ENCODE results near the gene CD38.

CD38 gene

GRCh38 chr4:15740764-15741404, 37.2 kb upstream of the CD38 start:
- H3K4me3 ChIP-seq (ENCODE audit: low read length): no peak overlapping the region
- TF ChIP-seq CTCF (conservative IDR thresholded peaks at IDR 0.05; ENCODE audit: low read depth, low read length): no peak
- DNase-seq (ENCODE audit: low read depth): no peak

- TF ChIP-seq CTCF (conservative IDR thresholded peaks at IDR 0.05; ENCODE audit: low read depth, low read length): no peak
- no peak overlapping the region for H3K4me3 ChIP-seq (ENCODE audit: low read length)
- no peak for DNase-seq (ENCODE audit: low read depth)
Observed at GRCh38 chr4:15742083-15742582, 36.0 kb upstream of the CD38 start.

DNA sequence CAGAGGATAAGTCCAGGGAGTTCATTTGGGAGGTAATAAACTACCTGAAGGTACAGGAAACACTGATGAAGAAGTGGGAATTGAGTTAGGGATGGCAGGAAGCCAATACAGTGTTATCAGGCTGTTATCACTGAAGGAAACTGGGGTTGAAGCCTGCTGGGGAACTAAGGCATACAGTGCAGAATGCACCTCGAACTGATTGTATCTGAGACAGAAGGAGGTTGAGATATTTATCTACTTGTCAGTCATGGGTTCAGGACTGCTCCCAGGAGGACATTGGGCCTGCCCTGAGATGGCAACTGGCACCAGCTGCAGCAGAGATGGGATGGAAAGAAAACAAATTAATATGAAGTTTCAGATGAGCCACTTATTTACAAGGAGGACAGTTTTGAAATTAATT, 35.5 kb upstream of the CD38 start:
- TF ChIP-seq CTCF (conservative IDR thresholded peaks at IDR 0.05; ENCODE audit: low read depth, low read length): no peak
- no peak overlapping the region for H3K4me3 ChIP-seq (ENCODE audit: low read length)
- DNase-seq (ENCODE audit: low read depth): no peak

- no peak for TF ChIP-seq CTCF (conservative IDR thresholded peaks at IDR 0.05; ENCODE audit: low read depth, low read length)
- H3K4me3 ChIP-seq (ENCODE audit: low read length): no peak overlapping the region
- DNase-seq (ENCODE audit: low read depth): no peak
Observed at GRCh38 chr4:15744016-15744545, 34.0 kb upstream of the CD38 start.

- TF ChIP-seq CTCF (conservative IDR thresholded peaks at IDR 0.05; ENCODE audit: low read depth, low read length): no peak
- DNase-seq (ENCODE audit: low read depth): no peak
- no peak overlapping the region for H3K4me3 ChIP-seq (ENCODE audit: low read length)
Observed at GRCh38 chr4:15746110-15746509, 32.0 kb upstream of the CD38 start.

- DNase-seq (ENCODE audit: low read depth): no peak
- no peak for TF ChIP-seq CTCF (conservative IDR thresholded peaks at IDR 0.05; ENCODE audit: low read depth, low read length)
- no peak overlapping the region for H3K4me3 ChIP-seq (ENCODE audit: low read length)
Observed at GRCh38 chr4:15749001-15749400, 29.1 kb upstream of the CD38 start.

GRCh38 chr4:15751153-15751552, 27.0 kb upstream of the CD38 start:
- TF ChIP-seq CTCF (conservative IDR thresholded peaks at IDR 0.05; ENCODE audit: low read depth, low read length): no peak
- no peak overlapping the region for H3K4me3 ChIP-seq (ENCODE audit: low read length)
- no peak for DNase-seq (ENCODE audit: low read depth)

All from retinal pigment epithelial cell (primary cell).